Common myeloid progenitor, CD34-positive (primary cell): ENCODE measurements around the gene SULT2B1.

ENCODE experiments used
- CTCF ChIA-PET: fragments of 350-600 bp; sonication (Branson Sonifier 250); formaldehyde crosslinking; loops from one replicate; lab custom pipeline; 2021; ENCODE audit warnings: antibody characterized with exemption; lab: Charles Lee
- POLR2A ChIA-PET: fragments of 350-600 bp; sonication (Branson Sonifier 250); formaldehyde crosslinking; loops from one replicate; lab custom pipeline; 2021; ENCODE audit warnings: antibody characterized with exemption; lab: Charles Lee
- DNase-seq, 3 donors: peaks; one replicate each; pipeline versions ENCODE4 v3.0.0 to v3.0.0-alpha.2; 2013
- H3K27ac ChIP-seq, 2 experiments: 1 replicate in 1 of 2; 2 replicates in 1 of 2; pipeline ENCODE4 v1.7.0; 2013; ENCODE audit warnings: inconsistent platforms in 2 of 2, low read length in 2 of 2, mild to moderate bottlenecking in 2 of 2, low read depth in 1 of 2, moderate library complexity in 1 of 2; ENCODE audit not compliant: severe bottlenecking in 2 of 2, insufficient read depth in 1 of 2, poor library complexity in 1 of 2
- H3K27me3 ChIP-seq, 5 experiments: replicated peaks in 2 of 5; 1 replicate in 3 of 5; 2 replicates in 2 of 5; pipeline versions ENCODE4 v1.6.1 to v1.7.0; 2013; ENCODE audit warnings: low read length in 4 of 5, mild to moderate bottlenecking in 2 of 5, moderate library complexity in 2 of 5, inconsistent platforms in 1 of 5; ENCODE audit not compliant: insufficient read depth in 5 of 5, control insufficient read depth in 4 of 5
- H3K36me3 ChIP-seq, 4 experiments: 1 replicate in 2 of 4; 2 replicates in 2 of 4; pipeline versions ENCODE4 v1.6.1 to v1.7.0; 2013; ENCODE audit warnings: low read length in 3 of 4, control low read depth in 1 of 4, mild to moderate bottlenecking in 1 of 4; ENCODE audit not compliant: control insufficient read depth in 4 of 4, insufficient read depth in 4 of 4
- H3K4me1 ChIP-seq, 4 experiments: 1 replicate in 3 of 4; 2 replicates in 1 of 4; pipeline versions ENCODE4 v1.6.1 to v1.7.1; 2013; ENCODE audit warnings: low read length in 3 of 4, mild to moderate bottlenecking in 3 of 4, control low read depth in 1 of 4, inconsistent platforms in 1 of 4, moderate library complexity in 1 of 4; ENCODE audit not compliant: control insufficient read depth in 4 of 4, insufficient read depth in 4 of 4; ENCODE audit errors: control extremely low read depth in 1 of 4
- H3K4me3 ChIP-seq, 7 experiments: 1 replicate in 4 of 7; 2 replicates in 3 of 7; pipeline versions ENCODE4 v1.5.1 to v1.7.0; 2013; ENCODE audit warnings: mild to moderate bottlenecking in 7 of 7, low read length in 6 of 7, moderate library complexity in 6 of 7, inconsistent platforms in 2 of 7, low read depth in 2 of 7, control low read depth in 1 of 7; ENCODE audit not compliant: insufficient read depth in 4 of 7, control insufficient read depth in 1 of 7; ENCODE audit errors: extremely low read depth in 1 of 7
- H3K9me3 ChIP-seq, 5 experiments: 1 replicate in 4 of 5; 2 replicates in 1 of 5; pipeline versions ENCODE4 v1.6.1 to v1.7.1; 2013; ENCODE audit warnings: low read length in 4 of 5, mild to moderate bottlenecking in 2 of 5, inconsistent platforms in 1 of 5, low read depth in 1 of 5, moderate library complexity in 1 of 5; ENCODE audit not compliant: control insufficient read depth in 4 of 5, insufficient read depth in 2 of 5; ENCODE audit errors: control extremely low read depth in 1 of 5
- WGBS: methylation state at CpG from one replicate; pipeline ENCODE4 v1.1.5; 2013; ENCODE audit not compliant: insufficient coverage; 5-methylcytosine and 5-hydroxymethylcytosine counted together

SULT2B1 gene

GRCh38 chr19:48636859-48637448 lies 85.0 kb downstream of the SULT2B1 start, which contains the start of gene DBP:
TSS of gene DBP (minus strand) at chr19:48637379. CDS start at chr19:48636994, 385 bp downstream.
- whole genome bisulfite sequencing: 0% methylated on average over 36 of the region's 40 CpGs
- Histone ChIP-seq H3K27me3 (no peaks in the 10 kb centered on the region), H3K27ac (peak within 1 kb of the TSS; percentile 79 to 91), H3K36me3 (peaks cover 0 to 13% (median 6%) of the 10 kb centered on the region in 4 experiments), H3K4me3 (peak within 1 kb of the TSS; percentile 72 to 90 (median 80)), H3K9me3 (no peaks in the 10 kb centered on the region), H3K4me1 (peaks cover 13 to 57% (median 48%) of the 10 kb centered on the region in 4 experiments)
- DNase-seq: no peak
- CTCF ChIA-PET: interaction anchor here (0.8 kb wide), 1 partner anchor 13 kb away, joined by 3 read pairs; no protein-coding TSS in a partner anchor
- POLR2A ChIA-PET: interaction anchor here (0.6 to 1.1 kb wide), 3 partner anchors 16 to 188 kb away, joined by 3 to 4 read pairs (median 4); partner anchors contain the start of genes RPL18 and SPHK2

GRCh38 chr19:48637449-48637947 lies 85.5 kb downstream of the SULT2B1 start:
- Histone ChIP-seq H3K27ac (peak overlapping the region; percentile 79 to 91), H3K9me3 (no peaks in the 10 kb centered on the region), H3K4me1 (peaks cover 13 to 57% (median 48%) of the 10 kb centered on the region in 4 experiments), H3K4me3 (peak overlapping the region; percentile 18 to 90 (median 74)), H3K36me3 (peaks cover 0 to 10% (median 6%) of the 10 kb centered on the region in 4 experiments), H3K27me3 (no peaks in the 10 kb centered on the region)
- WGBS: 0% methylated on average over 23 of the region's 38 CpGs
- peak; percentile 100 for DNase-seq
- ChIA-PET POLR2A (interaction anchor here (0.6 to 1.3 kb wide), 10 partner anchors 9 to 1266 kb away, joined by 3 to 6 read pairs (median 4); partner anchors contain the start of genes CA11, RPL18 and SPHK2), CTCF (interaction anchor here (0.8 kb wide), 1 partner anchor 14 kb away, joined by 3 read pairs; no protein-coding TSS in a partner anchor)

- Histone ChIP-seq H3K36me3 (peaks cover 0 to 4% (median 1%) of the 10 kb centered on the region in 4 experiments), H3K4me3 (peak overlapping the region; percentile 18 to 83 (median 65)), H3K4me1 (peaks cover 13 to 50% (median 45%) of the 10 kb centered on the region in 4 experiments), H3K27me3 (no peaks in the 10 kb centered on the region), H3K9me3 (no peaks in the 10 kb centered on the region), H3K27ac (peak overlapping the region; percentile 79 to 91)
- WGBS: 4% methylated on average over 25 of the region's 29 CpGs
- POLR2A ChIA-PET: interaction anchor here (0.6 to 1.3 kb wide), 9 partner anchors 8 to 1266 kb away, joined by 3 to 6 read pairs (median 4); partner anchors contain the start of genes CA11, RPL18 and SPHK2
- CTCF ChIA-PET: interaction anchor here (0.8 kb wide), 1 partner anchor 15 kb away, joined by 3 read pairs; no protein-coding TSS in a partner anchor
- DNase-seq: peak; percentile 98
Observed at GRCh38 chr19:48637948-48638830, 86.2 kb downstream of the SULT2B1 start.

- no peaks in the 10 kb centered on the region for H3K36me3 ChIP-seq
- CTCF ChIA-PET: interaction anchor here (1.7 kb wide), 1 partner anchor 15 kb away, joined by 4 read pairs; no protein-coding TSS in a partner anchor
- H3K27ac ChIP-seq: peak overlapping the region; percentile 79 to 91
- no peaks in the 10 kb centered on the region for H3K27me3 ChIP-seq
- POLR2A ChIA-PET: interaction anchor here (1.3 kb wide), 1 partner anchor 7 kb away, joined by 5 read pairs; the partner anchor contains the start of gene CA11
- 79% methylated on average over 12 of the region's 16 CpGs for WGBS
- peak overlapping the region in 6 of 7 experiments; percentile 55 to 83 (median 66) for H3K4me3 ChIP-seq
- no peaks in the 10 kb centered on the region for H3K9me3 ChIP-seq
- peaks cover 8 to 43% (median 39%) of the 10 kb centered on the region in 4 experiments for H3K4me1 ChIP-seq
- DNase-seq: no peak
Observed at GRCh38 chr19:48638831-48639381, 86.9 kb downstream of the SULT2B1 start.

GRCh38 chr19:48639483-48640375 lies 87.8 kb downstream of the SULT2B1 start:
- ChIA-PET CTCF (interaction anchor here (0.6 to 1.7 kb wide), 2 partner anchors 14 to 36 kb away, joined by 3 to 4 read pairs; no protein-coding TSS in a partner anchor), POLR2A (no interaction called here)
- H3K27ac ChIP-seq: peak overlapping the region in 1 of 2 experiments; percentile 91
- no peak overlapping the region for H3K4me3 ChIP-seq
- no peaks in the 10 kb centered on the region for H3K9me3 ChIP-seq
- H3K27me3 ChIP-seq: no peaks in the 10 kb centered on the region
- H3K4me1 ChIP-seq: peaks cover 4 to 41% (median 37%) of the 10 kb centered on the region in 4 experiments
- DNase-seq: no peak
- no peaks in the 10 kb centered on the region for H3K36me3 ChIP-seq
- 94% methylated on average over 27 of the region's 33 CpGs for WGBS

- CTCF ChIA-PET: no interaction called here
- Histone ChIP-seq H3K4me1 (peaks cover 5 to 38% (median 35%) of the 10 kb centered on the region in 4 experiments), H3K36me3 (no peaks in the 10 kb centered on the region), H3K27me3 (no peaks in the 10 kb centered on the region), H3K27ac (no peak overlapping the region), H3K4me3 (no peak overlapping the region), H3K9me3 (no peaks in the 10 kb centered on the region)
- WGBS: 88% methylated on average over 1 of the region's 2 CpGs
- POLR2A ChIA-PET: no interaction called here
- no peak for DNase-seq
Observed at GRCh38 chr19:48641850-48642249, 89.9 kb downstream of the SULT2B1 start.
